Suprapubic skin (tissue), 4 donors: ENCODE measurements around the gene KCNH4. TPM values are rescaled to one million over a fixed set of nuclear protein-coding genes. Genes with fewer than 3 reads are reported as not detected.
"Not testable (repeated sequence)": the region's sequence is repeated elsewhere in the genome, so short reads cannot be mapped to it uniquely, and the experiment has no call there.

ENCODE experiments used
- DNase-seq, 2 donors: peaks; one replicate each; pipeline ENCODE4 v3.0.0-alpha.2; 2019; ENCODE audit warnings: low spot score in 2 of 2
- H3K27ac ChIP-seq: fragments of 200-600 bp; sonication (generic); one replicate; pipeline ENCODE4 v1.5.1; 2019
- H3K27me3 ChIP-seq: fragments of 200-600 bp; sonication (generic); one replicate; pipeline ENCODE4 v1.5.1; 2019
- H3K36me3 ChIP-seq: fragments of 200-600 bp; sonication (generic); one replicate; pipeline ENCODE4 v1.5.1; 2019
- H3K4me1 ChIP-seq: fragments of 200-600 bp; sonication (generic); one replicate; pipeline ENCODE4 v1.5.1; 2019
- H3K4me3 ChIP-seq: fragments of 200-600 bp; sonication (generic); one replicate; pipeline ENCODE4 v1.5.1; 2019; ENCODE audit warnings: mild to moderate bottlenecking
- H3K9me3 ChIP-seq: fragments of 200-600 bp; sonication (generic); one replicate; pipeline ENCODE4 v1.5.1; 2019
- CTCF ChIP-seq, 2 donors: fragments of 200-600 bp in 1 of 2; fragments of 450-650 bp in 1 of 2; sonication (generic) in 1 of 2; IDR thresholded peaks; one replicate each; pipeline ENCODE4 v1.5.1; 2016 to 2019; ENCODE audit warnings: antibody characterized with exemption in 2 of 2, mild to moderate bottlenecking in 1 of 2, moderate library complexity in 1 of 2
- EP300 ChIP-seq: sonication (generic); formaldehyde crosslinking; IDR thresholded peaks from one replicate; pipeline ENCODE4 v1.6.1; 2017; ENCODE audit warnings: antibody characterized with exemption
- POLR2A ChIP-seq, 2 donors: fragments of 450-650 bp; IDR thresholded peaks; one replicate each; pipeline ENCODE4 v1.6.1; 2017; ENCODE audit warnings: antibody characterized with exemption in 2 of 2, mild to moderate bottlenecking in 2 of 2, moderate library complexity in 2 of 2
- POLR2AphosphoS5 ChIP-seq, 3 donors: sonication (generic); formaldehyde crosslinking; IDR thresholded peaks; one replicate each; pipeline ENCODE4 v1.6.1; 2017; ENCODE audit warnings: antibody characterized with exemption in 3 of 3
- WGBS: methylation state at CpG from one replicate; pipeline ENCODE4 v1.1.5; 2018; 5-methylcytosine and 5-hydroxymethylcytosine counted together
- total RNA-seq, 4 donors: library from RNA; depleted of rRNA; stranded (reverse); fragments of >200 nt; gene quantifications; one replicate each; pipeline ENCODE4 v1.1.0, GENCODE V29; 2016

Gene KCNH4
- total RNA-seq, 4 donors from 2014 or later = not detected

GRCh38 chr17:42221886-42222745, 41.2 kb upstream of the KCNH4 start:
- DNase-seq = no peak
- H3K4me3 ChIP-seq = no peak overlapping the region
- no peak overlapping the region for H3K27ac ChIP-seq
- H3K27me3 ChIP-seq = no peaks in the 10 kb centered on the region
- H3K4me1 ChIP-seq = no peaks in the 10 kb centered on the region
- TF ChIP-seq EP300 (no peak), CTCF (IDR thresholded peaks at IDR 0.05) (peak; percentile 20 to 44), POLR2AphosphoS5 (IDR thresholded peaks at IDR 0.05) (no peak), POLR2A (IDR thresholded peaks at IDR 0.05) (no peak)
- no peaks in the 10 kb centered on the region for H3K9me3 ChIP-seq
- WGBS = 53% methylated on average over 3 of the region's 3 CpGs
- H3K36me3 ChIP-seq = peaks cover 72% of the 10 kb centered on the region

- H3K4me3 ChIP-seq, DNase-seq, H3K27ac ChIP-seq, H3K27me3 ChIP-seq, H3K9me3 ChIP-seq, H3K4me1 ChIP-seq: not testable (repeated sequence)
- no CpG with 5 or more reads among the region's 17 CpGs for WGBS
- H3K36me3 ChIP-seq = peaks cover 82% of the 10 kb centered on the region
These were observed 38.3 kb upstream of the KCNH4 start for GRCh38 chr17:42219280-42219679.

DNA sequence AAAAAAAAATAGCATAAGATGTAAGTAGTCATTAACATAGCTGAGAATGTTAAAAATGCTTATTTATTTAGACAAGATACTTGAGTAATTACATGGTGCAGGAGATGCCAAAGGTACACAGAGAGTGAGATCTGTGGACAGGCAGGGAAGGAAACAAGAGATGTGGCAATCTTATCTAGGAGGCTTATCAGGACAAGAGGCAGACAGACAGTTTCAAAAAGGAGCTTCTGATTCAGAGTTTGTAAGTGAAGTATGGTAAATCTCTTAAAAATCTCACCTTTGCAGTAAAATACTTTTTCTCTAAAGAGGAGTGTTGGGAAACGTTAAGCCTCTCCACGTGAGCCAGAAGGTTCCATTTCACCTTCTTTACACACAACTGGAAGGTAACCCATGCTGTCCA, 33.2 kb upstream of the KCNH4 start:
- H3K36me3 ChIP-seq = peaks cover 89% of the 10 kb centered on the region
- H3K9me3 ChIP-seq = no peaks in the 10 kb centered on the region
- H3K27ac ChIP-seq = no peak overlapping the region
- WGBS = 92% methylated on average over 2 of the region's 2 CpGs
- peaks cover 11% of the 10 kb centered on the region for H3K4me1 ChIP-seq
- no peak overlapping the region for H3K4me3 ChIP-seq
- H3K27me3 ChIP-seq = no peaks in the 10 kb centered on the region
- TF ChIP-seq POLR2AphosphoS5 (IDR thresholded peaks at IDR 0.05) = no peak
- TF ChIP-seq POLR2A (IDR thresholded peaks at IDR 0.05) = no peak
- no peak for TF ChIP-seq EP300
- no peak for TF ChIP-seq CTCF (IDR thresholded peaks at IDR 0.05)
- no peak for DNase-seq

- TF ChIP-seq EP300 = no peak
- TF ChIP-seq CTCF (IDR thresholded peaks at IDR 0.05) = no peak
- no peak for TF ChIP-seq POLR2A (IDR thresholded peaks at IDR 0.05)
- no peak for TF ChIP-seq POLR2AphosphoS5 (IDR thresholded peaks at IDR 0.05)
- no peak for DNase-seq
- H3K4me1 ChIP-seq = peaks cover 11% of the 10 kb centered on the region
- peaks cover 90% of the 10 kb centered on the region for H3K36me3 ChIP-seq
- 80% methylated on average over 7 of the region's 7 CpGs for WGBS
- no peak overlapping the region for H3K4me3 ChIP-seq
- no peaks in the 10 kb centered on the region for H3K9me3 ChIP-seq
- peak overlapping the region; percentile 56 for H3K27ac ChIP-seq
- no peaks in the 10 kb centered on the region for H3K27me3 ChIP-seq
These were observed 31.4 kb upstream of the KCNH4 start for GRCh38 chr17:42212382-42212781.

- peak in 1 of 2 donors; percentile 82 for DNase-seq
- not testable (repeated sequence) for H3K4me3 ChIP-seq, H3K9me3 ChIP-seq, H3K27me3 ChIP-seq
- Histone ChIP-seq H3K27ac (peak overlapping the region; percentile 56), H3K36me3 (peaks cover 90% of the 10 kb centered on the region), H3K4me1 (peaks cover 11% of the 10 kb centered on the region)
- WGBS = 41% methylated on average over 6 of the region's 9 CpGs
These were observed 31.0 kb upstream of the KCNH4 start for GRCh38 chr17:42211921-42212341.

DNA sequence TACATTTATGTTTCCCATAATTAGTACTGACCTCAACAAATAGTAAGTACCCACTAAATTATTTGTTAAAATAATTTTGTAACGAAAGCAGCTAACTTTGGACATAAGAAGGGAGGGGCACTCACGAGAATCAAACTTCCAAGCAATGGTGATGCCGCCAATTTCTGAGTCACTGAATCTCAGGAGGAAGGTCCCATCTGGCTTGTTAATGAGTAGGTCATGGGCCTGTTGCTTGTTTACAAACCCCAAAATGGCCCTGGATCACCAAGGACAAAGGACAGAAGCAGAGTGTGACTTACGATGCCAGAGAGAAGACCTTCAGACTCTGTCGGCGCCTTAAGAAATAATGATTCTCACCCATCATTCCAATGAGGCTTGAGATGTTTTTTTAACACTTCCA, 29.1 kb upstream of the KCNH4 start:
- H3K9me3 ChIP-seq = no peaks in the 10 kb centered on the region
- H3K4me1 ChIP-seq = peaks cover 11% of the 10 kb centered on the region
- no peak overlapping the region for H3K27ac ChIP-seq
- no peak overlapping the region for H3K4me3 ChIP-seq
- no peaks in the 10 kb centered on the region for H3K27me3 ChIP-seq
- WGBS = 86% methylated on average over 6 of the region's 6 CpGs
- H3K36me3 ChIP-seq = peaks cover 90% of the 10 kb centered on the region
- TF ChIP-seq POLR2AphosphoS5 (IDR thresholded peaks at IDR 0.05) (no peak), CTCF (IDR thresholded peaks at IDR 0.05) (no peak), POLR2A (IDR thresholded peaks at IDR 0.05) (no peak), EP300 (no peak)
- DNase-seq = no peak

GRCh38 chr17:42206153-42206612, 25.2 kb upstream of the KCNH4 start:
- not testable (repeated sequence) for H3K4me1 ChIP-seq, H3K27me3 ChIP-seq, H3K27ac ChIP-seq, H3K9me3 ChIP-seq, DNase-seq, H3K4me3 ChIP-seq
- WGBS = 81% methylated on average over 8 of the region's 8 CpGs
- H3K36me3 ChIP-seq = peaks cover 97% of the 10 kb centered on the region
